Measurements from ENCODE around the gene RPS26. TPM values are rescaled to one million over a fixed set of nuclear protein-coding genes. Genes with fewer than 3 reads are reported as not detected.

The RPS26 gene
- total RNA-seq, 1 experiment from 2014 or later = 70.2 TPM

- no peaks in the 10 kb centered on the region for H3K9me2 ChIP-seq (ENCODE audit: insufficient read depth)
- H3K9ac ChIP-seq (ENCODE audit: low read length) = no peak overlapping the region
- H3K36me3 ChIP-seq (ENCODE audit: control insufficient read depth in 1 of 2, insufficient read depth in 2 of 2, low read length in 2 of 2) = no peaks in the 10 kb centered on the region
- ATAC-seq (no peak), DNase-seq (ENCODE audit: low read depth, low spot score) (no peak)
- no TSS peak for BruUV-seq (replicated peaks)
- no peak overlapping the region for H3K4me2 ChIP-seq (ENCODE audit: low read length)
- H3K27ac ChIP-seq (ENCODE audit: low read depth, low read length) = no peak overlapping the region
- H2AFZ ChIP-seq (ENCODE audit: low read depth, low read length, poor library complexity, severe bottlenecking) = no peak overlapping the region
- ChIA-PET RAD21 (ENCODE audit: low non-redundant PET in 1 of 2, low total read pairs in 2 of 2, uncharacterized antibody in 2 of 2, unreplicated experiment in 2 of 2) (no interaction called here), POLR2A (no interaction called here), CTCF (interaction anchor here (7.2 kb wide), 1 partner anchor 16 kb away, joined by 48 read pairs; the partner anchor contains the start of gene SUOX)
- TF ChIP-seq TCF7L2 (IDR thresholded peaks at IDR 0.05; ENCODE audit: borderline replicate concordance, extremely low read depth, insufficient read depth, insufficient read length) (no peak), ELF1 (IDR thresholded peaks at IDR 0.05; ENCODE audit: borderline replicate concordance, low read depth) (no peak), SIN3A (IDR thresholded peaks at IDR 0.05; ENCODE audit: low read depth) (no peak), FOSL1 (IDR thresholded peaks at IDR 0.05; ENCODE audit: low read depth) (no peak), SRF (IDR thresholded peaks at IDR 0.05; ENCODE audit: low read depth) (no peak), CBX3 (IDR thresholded peaks at IDR 0.05; ENCODE audit: low read depth) (no peak), JUND (IDR thresholded peaks at IDR 0.05) (no peak), CTCF (IDR thresholded peaks at IDR 0.05 in 2 of 3, conservative IDR thresholded peaks at IDR 0.05 in 1 of 3; ENCODE audit: borderline replicate concordance in 1 of 3, insufficient read depth in 1 of 3, low read depth in 2 of 3, low read length in 2 of 3) (no peak), CEBPB (IDR thresholded peaks at IDR 0.05; ENCODE audit: low read depth) (no peak), POLR2A (IDR thresholded peaks at IDR 0.05; ENCODE audit: borderline replicate concordance, extremely low read depth, insufficient read depth, insufficient read length) (no peak), EZH2 (IDR thresholded peaks at IDR 0.05) (no peak)
- H3K4me3 ChIP-seq (replicated peaks in 1 of 2; ENCODE audit: low read depth in 1 of 2, low read length in 2 of 2) = no peak overlapping the region
- no peaks in the 10 kb centered on the region for H3K79me2 ChIP-seq (ENCODE audit: insufficient read depth, low read length)
- no peaks in the 10 kb centered on the region for H3K9me3 ChIP-seq (ENCODE audit: control insufficient read depth in 1 of 2, insufficient read depth in 1 of 2, low read depth in 1 of 2, low read length in 2 of 2)
- peaks cover 17 to 27% of the 10 kb centered on the region in 2 experiments for H3K4me1 ChIP-seq (ENCODE audit: control insufficient read depth in 1 of 2, insufficient read depth in 2 of 2, low read length in 2 of 2)
- H4K20me1 ChIP-seq (ENCODE audit: insufficient read depth) = no peaks in the 10 kb centered on the region
- intact Hi-C loops (cut with micrococcal nuclease) = no loop called here
- H3K27me3 ChIP-seq (ENCODE audit: insufficient read depth, low read length) = no peaks in the 10 kb centered on the region
Observed at GRCh38 chr12:56011509-56012090, 30.1 kb upstream of the RPS26 start.

All from HCT116 (cell line).